A673 (cell line): ENCODE results near the gene PYGM. TPM values are rescaled to one million over a fixed set of nuclear protein-coding genes. Genes with fewer than 3 reads are reported as not detected.

ENCODE experiments used
- BruUV-seq: library from RNA; stranded (reverse); fragments of 400-500 nt; replicated peaks from 2 replicates; lab custom pipeline; 2021; lab: Mats Ljungman, UMichigan
- CTCF ChIA-PET: fragments of 300-600 bp; sonication (Branson Sonifier 250); formaldehyde crosslinking; loops from one replicate; lab custom pipeline; 2022; ENCODE audit warnings: antibody characterized with exemption; lab: Charles Lee
- POLR2A ChIA-PET: fragments of 300-600 bp; sonication (Branson Sonifier 250); formaldehyde crosslinking; loops from one replicate; lab custom pipeline; 2022; ENCODE audit warnings: antibody characterized with exemption; ENCODE audit not compliant: low non-redundant PET; lab: Charles Lee
- DNase-seq: peaks from one replicate; pipeline ENCODE4 v3.0.0-alpha.2; 2015; ENCODE audit warnings: low spot score
- H3K27ac ChIP-seq: fragments of 200-600 bp; sonication (generic); 2 replicates; pipeline ENCODE4 v1.5.1; 2016; ENCODE audit warnings: mixed run types, low read depth, mild to moderate bottlenecking, mixed read lengths, antibody characterized with exemption, low read length; ENCODE audit not compliant: poor library complexity, severe bottlenecking
- H3K27me3 ChIP-seq: fragments of 200-600 bp; sonication (generic); replicated peaks from 2 replicates; pipeline ENCODE4 v1.6.1; 2017; ENCODE audit warnings: mixed run types, low read depth, mild to moderate bottlenecking, mixed read lengths, antibody characterized with exemption, low read length; ENCODE audit not compliant: insufficient read depth, poor library complexity
- H3K36me3 ChIP-seq: fragments of 200-600 bp; sonication (generic); 2 replicates; pipeline ENCODE4 v1.6.1; 2016; ENCODE audit warnings: mixed run types, mild to moderate bottlenecking, mixed read lengths, antibody characterized with exemption, low read length; ENCODE audit not compliant: insufficient read depth, poor library complexity, severe bottlenecking
- H3K4me1 ChIP-seq: fragments of 200-600 bp; sonication (generic); 2 replicates; pipeline ENCODE4 v1.6.1; 2017; ENCODE audit warnings: mixed run types, mild to moderate bottlenecking, mixed read lengths, antibody characterized with exemption, low read length; ENCODE audit not compliant: insufficient read depth, poor library complexity, severe bottlenecking
- H3K4me3 ChIP-seq: fragments of 200-600 bp; sonication (generic); 2 replicates; pipeline ENCODE4 v1.5.1; 2016; ENCODE audit warnings: low read depth, mixed run types, mild to moderate bottlenecking, mixed read lengths, low read length; ENCODE audit not compliant: poor library complexity, severe bottlenecking
- H3K9me3 ChIP-seq: fragments of 200-600 bp; sonication (generic); 2 replicates; pipeline ENCODE4 v1.6.1; 2016; ENCODE audit warnings: mixed run types, low read depth, mild to moderate bottlenecking, mixed read lengths, antibody characterized with exemption, low read length; ENCODE audit not compliant: poor library complexity, severe bottlenecking
- EZH2 ChIP-seq: fragments of 200-600 bp; sonication (generic); IDR thresholded peaks from 2 replicates; pipeline ENCODE4 v1.6.1; 2017; ENCODE audit warnings: borderline replicate concordance, low read depth, mild to moderate bottlenecking, mixed read lengths, antibody characterized with exemption, low read length; ENCODE audit not compliant: poor library complexity, severe bottlenecking
- intact Hi-C: fragments of 100-400 bp; cut with micrococcal nuclease; formaldehyde crosslinking; loops from one replicate; pipeline ENCODE4 v1.10.0; 2022; ENCODE audit not compliant: unreplicated experiment
- total RNA-seq: library from RNA; stranded (reverse); gene quantifications from 2 replicates; pipeline ENCODE4 v1.2.3, GENCODE V29; 2021
- TF ChIP-seq, protein P1 (sequence below): fragments of 300-800, 200-600 bp; sonication (generic); conservative IDR thresholded peaks from 2 replicates; pipeline ENCODE4 v1.5.1; 2017; ENCODE audit warnings: low read depth, mild to moderate bottlenecking, antibody characterized with exemption, low read length, moderate library complexity, mixed read lengths

PYGM gene
- total RNA-seq, 1 experiment from 2014 or later, result 2.4 TPM

DNA sequence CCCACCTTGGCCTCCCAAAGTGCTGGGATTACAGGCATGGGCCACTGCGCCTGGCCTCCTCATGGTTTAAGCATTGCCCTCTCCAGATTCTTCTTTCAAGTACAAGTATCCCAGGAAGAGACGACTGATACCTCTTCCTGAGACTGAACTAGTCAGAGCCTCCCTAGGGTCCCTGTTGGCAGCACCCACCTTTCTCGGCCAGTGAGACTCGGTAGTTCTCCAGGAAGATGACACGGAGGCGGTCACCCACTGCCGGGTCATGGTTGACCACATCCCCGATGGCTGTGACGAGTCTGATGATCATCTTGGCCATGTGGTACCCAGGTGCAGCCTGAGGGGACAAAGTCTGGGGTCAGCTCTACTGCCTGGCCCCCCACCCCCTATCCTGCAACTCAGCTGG lies 8.6 kb downstream of the PYGM start:
- no peaks in the 10 kb centered on the region for H3K36me3 ChIP-seq
- no peak overlapping the region for H3K27ac ChIP-seq
- H3K9me3 ChIP-seq, result no peaks in the 10 kb centered on the region
- ChIA-PET POLR2A (no interaction called here), CTCF (no interaction called here)
- no TSS peak for BruUV-seq
- no peaks in the 10 kb centered on the region for H3K4me1 ChIP-seq
- no peak for TF ChIP-seq EZH2
- TF ChIP-seq, protein P1, sequence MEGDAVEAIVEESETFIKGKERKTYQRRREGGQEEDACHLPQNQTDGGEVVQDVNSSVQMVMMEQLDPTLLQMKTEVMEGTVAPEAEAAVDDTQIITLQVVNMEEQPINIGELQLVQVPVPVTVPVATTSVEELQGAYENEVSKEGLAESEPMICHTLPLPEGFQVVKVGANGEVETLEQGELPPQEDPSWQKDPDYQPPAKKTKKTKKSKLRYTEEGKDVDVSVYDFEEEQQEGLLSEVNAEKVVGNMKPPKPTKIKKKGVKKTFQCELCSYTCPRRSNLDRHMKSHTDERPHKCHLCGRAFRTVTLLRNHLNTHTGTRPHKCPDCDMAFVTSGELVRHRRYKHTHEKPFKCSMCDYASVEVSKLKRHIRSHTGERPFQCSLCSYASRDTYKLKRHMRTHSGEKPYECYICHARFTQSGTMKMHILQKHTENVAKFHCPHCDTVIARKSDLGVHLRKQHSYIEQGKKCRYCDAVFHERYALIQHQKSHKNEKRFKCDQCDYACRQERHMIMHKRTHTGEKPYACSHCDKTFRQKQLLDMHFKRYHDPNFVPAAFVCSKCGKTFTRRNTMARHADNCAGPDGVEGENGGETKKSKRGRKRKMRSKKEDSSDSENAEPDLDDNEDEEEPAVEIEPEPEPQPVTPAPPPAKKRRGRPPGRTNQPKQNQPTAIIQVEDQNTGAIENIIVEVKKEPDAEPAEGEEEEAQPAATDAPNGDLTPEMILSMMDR, result no peak
- H3K27me3 ChIP-seq, result no peaks in the 10 kb centered on the region
- intact Hi-C loops, result no loop called here
- DNase-seq, result no peak
- no peak overlapping the region for H3K4me3 ChIP-seq

DNA sequence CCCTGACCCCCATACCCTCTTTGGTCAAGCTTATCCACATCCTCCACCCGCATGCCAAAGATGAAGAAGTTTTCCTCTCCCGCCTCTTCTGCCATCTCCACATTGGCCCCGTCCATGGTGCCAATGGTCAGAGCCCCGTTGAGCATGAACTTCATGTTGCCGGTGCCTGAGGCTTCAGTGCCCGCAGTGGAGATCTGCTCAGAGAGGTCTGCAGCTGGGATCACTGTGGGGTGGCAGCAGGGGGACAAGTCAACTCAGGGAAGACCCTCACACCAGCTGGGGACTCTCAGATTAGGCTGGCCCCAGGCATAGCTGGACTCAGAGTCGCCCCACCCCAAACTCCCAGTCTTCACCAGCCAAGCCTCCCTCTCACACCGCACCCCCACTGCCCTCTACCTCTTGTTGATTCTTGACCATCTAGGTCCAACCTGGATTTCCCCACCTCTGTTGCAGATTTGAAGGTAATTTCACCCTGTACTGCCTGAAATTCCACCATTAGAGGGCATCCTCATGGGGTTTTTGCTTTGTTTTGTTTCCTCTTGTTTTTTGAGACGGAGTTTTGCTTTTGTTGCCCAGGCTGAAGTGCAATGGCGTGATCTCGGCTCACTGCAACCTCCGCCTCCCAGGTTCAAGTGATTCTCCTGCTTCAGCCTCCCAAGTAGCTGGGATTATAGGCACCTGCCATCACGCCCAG lies 9.3 kb downstream of the PYGM start:
- DNase-seq, result no peak
- no peaks in the 10 kb centered on the region for H3K36me3 ChIP-seq
- ChIA-PET CTCF (no interaction called here), POLR2A (no interaction called here)
- H3K4me3 ChIP-seq, result no peak overlapping the region
- BruUV-seq, result no TSS peak
- H3K4me1 ChIP-seq, result peaks cover 2% of the 10 kb centered on the region
- no peaks in the 10 kb centered on the region for H3K27me3 ChIP-seq
- TF ChIP-seq EZH2, result no peak
- TF ChIP-seq, protein P1, result peak; percentile 27
- intact Hi-C loops, result no loop called here
- no peaks in the 10 kb centered on the region for H3K9me3 ChIP-seq
- H3K27ac ChIP-seq, result no peak overlapping the region

DNA sequence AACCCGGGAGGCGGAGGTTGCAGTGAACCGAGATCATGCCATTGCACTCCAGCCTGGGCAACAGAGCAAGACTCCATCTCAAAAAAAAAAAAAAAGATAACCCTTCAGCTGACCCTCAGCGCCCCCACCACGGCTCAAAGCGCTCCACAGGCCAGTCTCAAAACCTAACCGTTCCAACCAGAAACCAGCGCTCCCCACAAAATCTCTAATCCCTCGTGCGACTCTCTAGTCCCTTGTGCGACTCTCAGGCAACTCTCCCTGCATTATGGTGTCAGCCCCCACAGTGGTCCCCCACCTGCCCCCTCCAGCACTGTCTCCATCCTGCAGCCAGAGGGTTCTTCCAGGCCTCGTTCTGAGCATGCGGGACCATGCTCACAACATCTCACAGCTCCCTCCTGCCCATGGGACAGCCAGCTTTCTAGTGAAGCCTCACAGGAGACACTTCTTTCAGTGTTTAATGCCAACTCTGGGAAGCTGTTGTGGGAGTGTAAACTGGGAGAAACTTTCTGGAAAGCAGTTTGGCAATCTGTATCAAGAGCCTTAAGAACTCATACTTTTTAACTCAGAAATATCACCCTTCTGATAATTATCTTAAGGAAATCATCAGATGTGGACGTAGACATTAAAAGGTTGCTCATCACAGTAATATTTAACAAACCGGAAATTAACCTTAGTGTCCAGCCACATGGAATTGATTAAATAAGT lies 11.7 kb downstream of the PYGM start:
- Histone ChIP-seq H3K27ac (peak overlapping the region; percentile 24), H3K36me3 (no peaks in the 10 kb centered on the region), H3K9me3 (no peaks in the 10 kb centered on the region), H3K4me3 (no peak overlapping the region), H3K4me1 (peaks cover 19% of the 10 kb centered on the region), H3K27me3 (peaks cover 12% of the 10 kb centered on the region)
- TF ChIP-seq, protein P1, result no peak
- TF ChIP-seq EZH2, result no peak
- CTCF ChIA-PET, result no interaction called here
- BruUV-seq, result no TSS peak
- DNase-seq, result no peak
- intact Hi-C loops, result no loop called here
- POLR2A ChIA-PET, result interaction anchor here (0.5 kb wide), 1 partner anchor 15 kb away, joined by 6 read pairs; no protein-coding TSS in a partner anchor
